Iris pigment epithelial cell (primary cell): Measurements from ENCODE around the gene SLC25A29.

Experiments
- DNase-seq: peaks from one replicate; pipeline ENCODE4 v3.0.0-alpha.2; 2011; ENCODE audit warnings: low read depth

SLC25A29 gene

GRCh38 chr14:100332071-100332639, 25.9 kb upstream of the SLC25A29 start:
- no peak for DNase-seq

- no peak for DNase-seq
Observed at GRCh38 chr14:100330388-100330931, 24.2 kb upstream of the SLC25A29 start.

GRCh38 chr14:100330007-100330344, 23.7 kb upstream of the SLC25A29 start:
- no peak for DNase-seq

GRCh38 chr14:100329233-100330006, 23.2 kb upstream of the SLC25A29 start:
- DNase-seq = no peak

- DNase-seq = no peak
Observed at GRCh38 chr14:100328495-100329163, 22.4 kb upstream of the SLC25A29 start.

GRCh38 chr14:100327128-100327527, 20.9 kb upstream of the SLC25A29 start:
- no peak for DNase-seq

- no peak for DNase-seq
Observed at GRCh38 chr14:100325958-100326357, 19.7 kb upstream of the SLC25A29 start.

GRCh38 chr14:100325231-100325632, 19.0 kb upstream of the SLC25A29 start:
- no peak for DNase-seq

GRCh38 chr14:100323942-100324307, 17.7 kb upstream of the SLC25A29 start:
- no peak for DNase-seq

- DNase-seq = no peak
Observed at GRCh38 chr14:100323121-100323941, 17.1 kb upstream of the SLC25A29 start, which contains the start of gene SLC25A47. Gene SLC25A47, plus strand, starts transcription at chr14:100323339. Its CDS starts 76 bp downstream, at chr14:100323415.

GRCh38 chr14:100322138-100322957, 16.1 kb upstream of the SLC25A29 start:
- DNase-seq = no peak

- DNase-seq = no peak
Observed at GRCh38 chr14:100321473-100322137, 15.4 kb upstream of the SLC25A29 start.

GRCh38 chr14:100320157-100320856, 14.1 kb upstream of the SLC25A29 start:
- DNase-seq = no peak

GRCh38 chr14:100317912-100318808, 11.9 kb upstream of the SLC25A29 start:
- peak; percentile 51 for DNase-seq

GRCh38 chr14:100317389-100317788, 11.1 kb upstream of the SLC25A29 start:
- DNase-seq = no peak

- no peak for DNase-seq
Observed at GRCh38 chr14:100314724-100315123, 8.5 kb upstream of the SLC25A29 start.

GRCh38 chr14:100313464-100314230, 7.4 kb upstream of the SLC25A29 start:
- no peak for DNase-seq

- DNase-seq = no peak
Observed at GRCh38 chr14:100312877-100313400, 6.7 kb upstream of the SLC25A29 start.
